ENCODE measurements around the gene GABBR2.

Gene GABBR2

DNA sequence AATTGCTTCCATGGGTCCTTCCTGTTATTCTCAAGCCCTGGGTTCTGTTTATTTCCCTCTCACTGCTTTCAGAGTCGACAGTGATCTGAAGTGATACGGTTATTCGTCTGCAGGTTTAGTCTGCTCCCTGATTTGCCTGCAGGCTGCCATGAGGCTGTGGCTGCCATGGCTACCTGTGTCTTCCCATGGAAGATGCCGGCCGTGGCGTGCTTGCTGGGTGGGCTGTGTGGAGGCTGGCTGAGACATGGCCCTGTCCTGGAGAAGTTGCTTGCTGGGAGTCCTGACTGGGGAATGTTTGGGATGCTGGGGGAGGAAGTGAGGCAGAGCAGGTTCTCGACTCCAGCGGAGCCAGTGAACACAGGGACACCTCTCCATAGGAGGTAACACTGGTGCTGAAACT lies 349.2 kb downstream of the GABBR2 start:
- no peak for TF ChIP-seq ZBTB7A (IDR thresholded peaks at IDR 0.05; ENCODE audit: low read depth)
- TF ChIP-seq CEBPB (IDR thresholded peaks at IDR 0.05) = no peak
- no peak for TF ChIP-seq RAD21 (IDR thresholded peaks at IDR 0.05; ENCODE audit: low read depth)
- TF ChIP-seq NFIC (IDR thresholded peaks at IDR 0.05) = no peak
- TF ChIP-seq, protein P1, sequence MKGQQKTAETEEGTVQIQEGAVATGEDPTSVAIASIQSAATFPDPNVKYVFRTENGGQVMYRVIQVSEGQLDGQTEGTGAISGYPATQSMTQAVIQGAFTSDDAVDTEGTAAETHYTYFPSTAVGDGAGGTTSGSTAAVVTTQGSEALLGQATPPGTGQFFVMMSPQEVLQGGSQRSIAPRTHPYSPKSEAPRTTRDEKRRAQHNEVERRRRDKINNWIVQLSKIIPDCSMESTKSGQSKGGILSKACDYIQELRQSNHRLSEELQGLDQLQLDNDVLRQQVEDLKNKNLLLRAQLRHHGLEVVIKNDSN (IDR thresholded peaks at IDR 0.05) = no peak

DNA sequence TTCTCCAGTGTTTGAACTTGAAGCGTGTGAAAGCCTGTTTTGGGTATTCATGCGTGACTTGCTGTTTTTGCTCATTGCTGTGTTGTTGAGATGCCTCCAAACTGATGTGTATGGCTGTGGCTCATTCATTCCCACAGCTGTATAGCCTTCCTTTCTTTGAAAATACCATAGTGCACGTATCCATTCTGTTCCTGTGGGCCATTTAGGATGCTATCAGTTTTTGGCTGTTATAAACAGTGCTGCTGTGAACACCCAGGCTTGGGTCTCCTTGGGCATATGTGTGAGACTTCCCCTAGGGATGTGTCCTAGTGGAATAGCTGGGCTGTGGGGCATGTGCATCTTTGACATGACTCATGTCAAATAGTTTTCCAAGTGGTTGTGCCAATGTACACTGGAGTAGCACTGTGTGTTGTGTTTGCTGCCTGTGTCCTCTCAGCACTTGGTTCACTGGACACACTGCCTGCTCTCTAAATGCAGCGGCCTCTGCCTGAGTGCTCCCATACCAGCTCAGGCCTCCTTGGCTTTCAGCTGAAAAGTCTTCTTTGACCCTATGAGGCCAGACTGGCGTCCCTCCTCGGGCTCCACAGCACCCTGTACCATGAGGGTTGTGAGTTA lies 350.7 kb downstream of the GABBR2 start:
- TF ChIP-seq TCF12 (IDR thresholded peaks at IDR 0.05; ENCODE audit: low read depth) (no peak), EGR1 (IDR thresholded peaks at IDR 0.05) (no peak)

DNA sequence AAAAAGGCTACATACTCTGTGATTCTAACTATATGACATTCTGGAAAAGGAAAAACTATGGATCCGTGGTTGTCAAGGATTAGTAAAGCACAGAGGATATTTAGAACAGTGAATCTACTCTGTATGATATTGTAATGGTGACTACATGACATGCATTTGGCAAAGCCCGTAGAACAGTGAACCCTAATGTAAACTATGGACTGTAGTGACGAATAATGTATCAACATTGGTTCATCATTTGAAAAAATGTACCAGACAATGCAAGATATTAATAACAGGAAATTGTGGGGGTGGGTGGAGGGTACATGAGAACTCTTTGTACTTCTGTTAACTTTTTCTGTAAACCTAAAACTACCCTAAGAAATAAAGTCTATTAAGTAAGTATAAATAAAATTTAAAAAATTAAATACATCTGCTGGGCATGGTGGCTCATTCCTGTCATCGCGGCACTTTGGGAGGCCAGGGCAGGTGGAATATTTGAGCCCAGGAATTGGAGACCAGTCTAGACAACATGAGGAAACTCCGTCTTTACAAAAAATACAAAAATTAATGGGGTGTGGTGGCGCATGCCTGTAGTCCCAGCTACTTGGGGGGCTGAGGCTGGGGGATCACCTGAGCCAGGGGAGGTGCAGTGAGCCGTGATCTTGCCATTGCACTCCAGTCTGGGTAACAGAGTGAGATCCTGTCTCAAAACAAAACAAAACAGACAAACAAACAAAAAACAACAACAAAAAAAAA lies 351.6 kb downstream of the GABBR2 start:
- TF ChIP-seq EGR1 (IDR thresholded peaks at IDR 0.05) = no peak
- no peak for TF ChIP-seq TEAD4 (IDR thresholded peaks at IDR 0.05)
- no peak for TF ChIP-seq TAF1 (IDR thresholded peaks at IDR 0.05; ENCODE audit: low read depth)
- no peak for TF ChIP-seq CREB1 (IDR thresholded peaks at IDR 0.05; ENCODE audit: low read depth)
- TF ChIP-seq RAD21 (IDR thresholded peaks at IDR 0.05; ENCODE audit: low read depth) = no peak
- TF ChIP-seq, protein P1 (IDR thresholded peaks at IDR 0.05) = no peak
- TF ChIP-seq TCF12 (IDR thresholded peaks at IDR 0.05; ENCODE audit: low read depth) = no peak
- TF ChIP-seq YY1 (IDR thresholded peaks at IDR 0.05; ENCODE audit: low read depth) = no peak
- no peak for TF ChIP-seq NFIC (IDR thresholded peaks at IDR 0.05)
- TF ChIP-seq FOXM1 (IDR thresholded peaks at IDR 0.05; ENCODE audit: borderline replicate concordance, low read depth) = no peak
- TF ChIP-seq ZBTB7A (IDR thresholded peaks at IDR 0.05; ENCODE audit: low read depth) = no peak
- TF ChIP-seq, protein P2, sequence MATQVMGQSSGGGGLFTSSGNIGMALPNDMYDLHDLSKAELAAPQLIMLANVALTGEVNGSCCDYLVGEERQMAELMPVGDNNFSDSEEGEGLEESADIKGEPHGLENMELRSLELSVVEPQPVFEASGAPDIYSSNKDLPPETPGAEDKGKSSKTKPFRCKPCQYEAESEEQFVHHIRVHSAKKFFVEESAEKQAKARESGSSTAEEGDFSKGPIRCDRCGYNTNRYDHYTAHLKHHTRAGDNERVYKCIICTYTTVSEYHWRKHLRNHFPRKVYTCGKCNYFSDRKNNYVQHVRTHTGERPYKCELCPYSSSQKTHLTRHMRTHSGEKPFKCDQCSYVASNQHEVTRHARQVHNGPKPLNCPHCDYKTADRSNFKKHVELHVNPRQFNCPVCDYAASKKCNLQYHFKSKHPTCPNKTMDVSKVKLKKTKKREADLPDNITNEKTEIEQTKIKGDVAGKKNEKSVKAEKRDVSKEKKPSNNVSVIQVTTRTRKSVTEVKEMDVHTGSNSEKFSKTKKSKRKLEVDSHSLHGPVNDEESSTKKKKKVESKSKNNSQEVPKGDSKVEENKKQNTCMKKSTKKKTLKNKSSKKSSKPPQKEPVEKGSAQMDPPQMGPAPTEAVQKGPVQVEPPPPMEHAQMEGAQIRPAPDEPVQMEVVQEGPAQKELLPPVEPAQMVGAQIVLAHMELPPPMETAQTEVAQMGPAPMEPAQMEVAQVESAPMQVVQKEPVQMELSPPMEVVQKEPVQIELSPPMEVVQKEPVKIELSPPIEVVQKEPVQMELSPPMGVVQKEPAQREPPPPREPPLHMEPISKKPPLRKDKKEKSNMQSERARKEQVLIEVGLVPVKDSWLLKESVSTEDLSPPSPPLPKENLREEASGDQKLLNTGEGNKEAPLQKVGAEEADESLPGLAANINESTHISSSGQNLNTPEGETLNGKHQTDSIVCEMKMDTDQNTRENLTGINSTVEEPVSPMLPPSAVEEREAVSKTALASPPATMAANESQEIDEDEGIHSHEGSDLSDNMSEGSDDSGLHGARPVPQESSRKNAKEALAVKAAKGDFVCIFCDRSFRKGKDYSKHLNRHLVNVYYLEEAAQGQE (IDR thresholded peaks at IDR 0.05; ENCODE audit: low read depth) = no peak
- TF ChIP-seq CEBPB (IDR thresholded peaks at IDR 0.05) = no peak
- TF ChIP-seq, protein P3, sequence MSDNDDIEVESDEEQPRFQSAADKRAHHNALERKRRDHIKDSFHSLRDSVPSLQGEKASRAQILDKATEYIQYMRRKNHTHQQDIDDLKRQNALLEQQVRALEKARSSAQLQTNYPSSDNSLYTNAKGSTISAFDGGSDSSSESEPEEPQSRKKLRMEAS (IDR thresholded peaks at IDR 0.05) = no peak
- TF ChIP-seq EP300 (IDR thresholded peaks at IDR 0.05; ENCODE audit: borderline replicate concordance) = no peak

DNA sequence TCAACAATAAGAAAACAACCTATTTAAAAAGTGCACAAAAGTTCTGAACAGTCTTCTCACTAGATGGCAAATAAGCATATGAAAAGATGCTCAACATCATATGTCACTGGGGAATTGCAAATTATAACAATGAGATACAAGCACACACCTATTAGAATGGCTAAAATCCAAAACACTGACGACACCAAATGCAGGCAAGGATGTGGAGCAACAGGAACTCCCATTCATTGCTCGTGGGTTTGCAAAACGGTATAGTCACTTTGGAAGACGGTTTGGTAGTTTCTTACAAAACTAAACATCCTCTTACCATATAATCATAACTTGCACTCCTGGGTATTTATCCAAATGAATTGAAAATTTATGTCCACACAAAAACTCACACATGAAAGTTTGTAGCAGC lies 352.4 kb downstream of the GABBR2 start:
- TF ChIP-seq TCF12 (IDR thresholded peaks at IDR 0.05; ENCODE audit: low read depth) (no peak), NFIC (IDR thresholded peaks at IDR 0.05) (no peak), CEBPB (IDR thresholded peaks at IDR 0.05) (no peak), YY1 (IDR thresholded peaks at IDR 0.05; ENCODE audit: low read depth) (no peak), TAF1 (IDR thresholded peaks at IDR 0.05; ENCODE audit: low read depth) (no peak), FOXM1 (IDR thresholded peaks at IDR 0.05; ENCODE audit: borderline replicate concordance, low read depth) (no peak), ZBTB7A (IDR thresholded peaks at IDR 0.05; ENCODE audit: low read depth) (no peak)
- TF ChIP-seq, protein P3 (IDR thresholded peaks at IDR 0.05) = no peak

DNA sequence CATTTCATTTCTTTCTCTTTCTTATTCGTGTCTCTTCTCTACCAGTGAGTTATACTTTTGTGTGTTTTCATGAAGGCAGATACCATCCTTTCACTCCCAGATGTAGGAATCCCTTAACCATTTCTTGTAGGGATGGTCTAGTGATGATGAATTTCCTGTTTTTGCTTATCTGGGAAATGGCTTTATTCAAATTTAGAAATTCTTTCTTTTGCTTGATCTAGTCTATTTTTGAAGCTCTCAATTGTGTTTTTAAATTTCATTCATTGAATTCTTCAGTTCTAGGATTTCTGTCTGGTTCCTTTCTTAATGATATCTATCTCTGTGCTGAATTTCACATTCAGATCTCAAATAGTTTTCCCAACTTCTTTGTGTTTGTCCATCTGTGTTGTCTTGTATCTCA lies 357.4 kb downstream of the GABBR2 start:
- no peak for TF ChIP-seq CREB1 (IDR thresholded peaks at IDR 0.05; ENCODE audit: low read depth)

DNA sequence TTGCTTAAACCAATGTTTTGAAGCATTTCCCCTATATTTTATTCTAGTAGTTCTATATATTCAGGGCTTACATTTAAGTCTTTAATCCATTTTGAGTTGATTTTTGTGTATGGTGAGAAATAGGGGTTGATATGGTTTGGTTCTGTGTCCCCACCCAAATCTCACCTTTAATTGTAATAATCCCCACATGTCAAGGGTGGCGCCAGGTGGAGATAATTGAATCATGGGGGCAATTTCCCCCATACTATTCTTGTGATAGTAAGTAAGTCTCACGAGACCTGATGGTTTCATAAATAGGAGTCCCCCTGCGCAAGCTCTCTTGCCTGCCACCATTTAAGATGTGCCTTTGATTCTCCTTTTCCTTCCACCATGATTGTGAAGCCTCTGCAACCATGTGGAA lies 361.1 kb downstream of the GABBR2 start:
- TF ChIP-seq, protein P1 (IDR thresholded peaks at IDR 0.05) = no peak
- TF ChIP-seq, protein P2 (IDR thresholded peaks at IDR 0.05; ENCODE audit: low read depth) = no peak
- TF ChIP-seq YY1 (IDR thresholded peaks at IDR 0.05; ENCODE audit: low read depth) (no peak), FOXM1 (IDR thresholded peaks at IDR 0.05; ENCODE audit: borderline replicate concordance, low read depth) (no peak), ZBTB7A (IDR thresholded peaks at IDR 0.05; ENCODE audit: low read depth) (no peak), RAD21 (IDR thresholded peaks at IDR 0.05; ENCODE audit: low read depth) (no peak), CREB1 (IDR thresholded peaks at IDR 0.05; ENCODE audit: low read depth) (no peak), EGR1 (IDR thresholded peaks at IDR 0.05) (no peak), TAF1 (IDR thresholded peaks at IDR 0.05; ENCODE audit: low read depth) (no peak), TCF12 (IDR thresholded peaks at IDR 0.05; ENCODE audit: low read depth) (no peak), EP300 (IDR thresholded peaks at IDR 0.05; ENCODE audit: borderline replicate concordance) (no peak), CEBPB (IDR thresholded peaks at IDR 0.05) (no peak), NFIC (IDR thresholded peaks at IDR 0.05) (no peak), TEAD4 (IDR thresholded peaks at IDR 0.05) (no peak)
- TF ChIP-seq, protein P3 (IDR thresholded peaks at IDR 0.05) = no peak
